Effector CD4-positive, alpha-beta T cell (primary cell): ENCODE data around the gene TRIO.
"Not testable (repeated sequence)": the region's sequence is repeated elsewhere in the genome, so short reads cannot be mapped to it uniquely, and the experiment has no call there.

Source experiments
- DNase-seq: peaks from one replicate; pipeline ENCODE4 v3.0.0-alpha.2; 2020

Gene TRIO

GRCh38 chr5:14420101-14420811 is 277.1 kb downstream of the TRIO start:
- no peak for DNase-seq

- no peak for DNase-seq
These were observed 278.7 kb downstream of the TRIO start for GRCh38 chr5:14421851-14422250.

GRCh38 chr5:14424011-14424685 is 281.0 kb downstream of the TRIO start:
- no peak for DNase-seq

- no peak for DNase-seq
These were observed 282.4 kb downstream of the TRIO start for GRCh38 chr5:14425559-14425958.

- DNase-seq: no peak
These were observed 283.4 kb downstream of the TRIO start for GRCh38 chr5:14426521-14426920.

- no peak for DNase-seq
These were observed 285.4 kb downstream of the TRIO start for GRCh38 chr5:14428302-14429081.

- DNase-seq: no peak
These were observed 286.2 kb downstream of the TRIO start for GRCh38 chr5:14429101-14430050.

GRCh38 chr5:14431534-14431933 is 288.4 kb downstream of the TRIO start:
- no peak for DNase-seq

- no peak for DNase-seq
These were observed 289.9 kb downstream of the TRIO start for GRCh38 chr5:14432931-14433589.

- DNase-seq: no peak
These were observed 292.3 kb downstream of the TRIO start for GRCh38 chr5:14435481-14435880.

GRCh38 chr5:14436122-14436521 is 293.0 kb downstream of the TRIO start:
- not testable (repeated sequence) for DNase-seq

GRCh38 chr5:14436801-14437542 is 293.8 kb downstream of the TRIO start:
- DNase-seq: no peak

- DNase-seq: no peak
These were observed 295.1 kb downstream of the TRIO start for GRCh38 chr5:14438195-14438606.

GRCh38 chr5:14439087-14439871 is 296.1 kb downstream of the TRIO start:
- DNase-seq: no peak

- DNase-seq: no peak
These were observed 297.1 kb downstream of the TRIO start for GRCh38 chr5:14440223-14440581.

GRCh38 chr5:14440582-14441431 is 297.7 kb downstream of the TRIO start:
- no peak for DNase-seq

GRCh38 chr5:14441641-14442040 is 298.5 kb downstream of the TRIO start:
- DNase-seq: no peak

- no peak for DNase-seq
These were observed 299.4 kb downstream of the TRIO start for GRCh38 chr5:14442536-14442935.

- no peak for DNase-seq
These were observed 300.5 kb downstream of the TRIO start for GRCh38 chr5:14443671-14444093.
